HG03064 (cell line): ENCODE measurements around the gene EXOC4.

Experiments
- ATAC-seq: cut with Tn5 transposase; IDR thresholded peaks from one replicate; pipeline ENCODE4 v1.9.1; 2021; ENCODE audit warnings: low read depth; ENCODE audit not compliant: unreplicated experiment

Gene EXOC4

DNA sequence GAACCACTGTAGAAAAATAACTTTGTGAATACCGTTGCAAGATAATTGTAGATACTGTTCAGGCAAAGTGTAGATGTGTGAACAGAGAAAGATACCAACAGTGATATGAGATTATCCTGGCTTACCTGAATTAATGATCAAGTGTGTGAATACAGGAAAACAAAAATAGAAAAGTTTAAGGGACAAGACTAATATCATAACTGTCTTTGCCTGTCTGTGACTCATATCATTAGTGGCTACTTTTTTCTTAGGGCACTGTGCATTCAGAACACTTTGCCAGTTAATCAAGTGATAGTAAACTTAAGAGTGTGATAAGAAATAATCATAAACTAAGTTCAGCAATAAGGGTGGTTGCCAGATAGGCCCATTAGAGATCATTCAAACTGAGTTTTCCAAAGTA lies 551.2 kb downstream of the EXOC4 start:
- no peak for ATAC-seq

DNA sequence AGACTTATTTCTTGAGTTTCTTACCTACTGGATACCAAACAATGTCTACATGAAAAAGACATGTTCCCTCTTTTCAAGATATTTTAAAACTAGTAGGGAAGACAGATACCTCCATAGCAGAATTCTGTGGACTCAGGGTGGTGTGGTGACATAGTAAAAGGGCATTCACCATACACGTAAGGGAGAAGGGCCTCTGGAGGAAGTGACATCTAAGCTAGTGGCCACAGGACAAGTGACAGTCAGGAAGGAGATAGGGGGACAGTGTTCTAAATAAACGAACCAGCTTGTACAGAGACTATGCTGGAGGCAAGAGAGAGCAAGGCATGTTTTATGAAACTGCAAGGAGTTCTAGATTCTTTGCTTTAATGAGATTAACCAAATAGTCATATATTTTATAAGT lies 552.5 kb downstream of the EXOC4 start:
- no peak for ATAC-seq

DNA sequence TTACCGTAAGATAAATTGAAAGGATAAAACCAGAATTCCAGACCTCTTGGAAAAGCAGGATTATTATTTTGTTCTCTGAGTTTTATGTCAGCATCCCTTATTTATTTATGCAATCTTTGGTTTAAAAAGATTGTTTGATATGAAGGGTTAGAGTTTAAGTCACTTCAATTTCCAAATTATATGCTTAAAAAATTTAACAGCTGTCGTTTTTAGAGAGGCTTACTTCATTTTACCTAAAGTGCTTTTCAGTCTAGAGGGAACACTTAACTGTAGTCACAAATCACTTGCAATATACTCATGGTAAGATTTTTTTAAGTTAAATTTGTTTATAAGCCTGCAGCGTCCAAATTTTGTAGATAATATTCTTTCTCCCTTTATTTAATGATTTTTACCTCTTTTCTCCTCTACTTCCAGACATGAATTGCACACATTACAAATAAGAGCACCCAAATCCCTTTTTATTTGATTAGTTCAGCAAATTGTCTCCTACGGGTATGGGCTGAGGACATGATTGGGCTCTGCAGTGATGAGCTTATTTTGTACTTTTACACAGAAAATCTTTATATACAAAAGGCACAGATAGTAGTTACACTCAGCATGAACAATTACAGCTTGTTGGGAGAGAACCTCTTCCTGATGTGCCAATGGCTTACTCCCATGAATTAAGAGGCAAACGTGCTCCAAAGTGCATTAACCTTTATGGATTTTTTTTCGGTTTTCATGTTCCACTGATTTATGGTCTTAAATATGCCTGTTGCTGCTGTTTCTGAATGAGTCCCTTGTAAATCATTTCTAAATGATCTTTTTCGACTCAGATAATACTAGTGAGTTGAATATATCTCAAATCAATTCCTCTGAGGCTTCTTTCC lies 555.0 kb downstream of the EXOC4 start:
- no peak for ATAC-seq

DNA sequence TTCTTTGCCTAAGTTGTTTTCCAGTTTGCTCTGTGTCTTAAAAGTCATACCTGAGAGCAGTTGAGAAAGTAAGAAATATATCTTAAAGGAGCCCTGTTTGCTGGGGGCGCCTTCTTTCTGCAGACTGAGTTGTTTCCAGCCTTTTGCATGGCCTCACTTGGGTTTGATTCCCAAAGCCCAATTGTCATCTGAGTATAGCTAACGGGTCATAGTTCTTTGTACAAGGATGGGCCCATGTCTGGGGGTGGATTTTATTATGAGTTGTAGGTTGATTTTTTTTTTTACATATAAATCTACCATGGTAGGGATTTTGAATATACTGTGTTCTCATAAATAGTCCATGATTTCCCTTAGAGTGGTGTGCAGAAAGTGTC lies 555.6 kb downstream of the EXOC4 start:
- ATAC-seq, result no peak

DNA sequence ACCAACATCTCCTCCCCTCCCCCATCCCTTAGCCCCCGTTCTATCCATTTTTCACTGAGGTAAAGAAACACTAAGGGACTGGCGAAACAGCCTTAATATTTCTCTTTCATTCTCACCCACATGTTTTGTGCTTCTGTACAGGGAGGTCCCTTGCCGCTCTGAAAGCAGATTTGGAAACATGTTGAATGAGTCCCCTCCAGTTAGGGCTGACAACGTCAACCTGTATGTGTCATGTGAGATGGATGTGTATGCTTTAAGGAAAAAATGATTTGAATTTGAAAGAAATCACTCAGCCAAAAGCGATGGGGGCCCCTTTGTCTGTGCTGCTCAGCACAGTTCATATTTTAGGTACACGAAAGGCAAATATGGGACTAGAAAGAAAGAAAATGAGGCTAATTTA lies 560.0 kb downstream of the EXOC4 start:
- ATAC-seq, result no peak

DNA sequence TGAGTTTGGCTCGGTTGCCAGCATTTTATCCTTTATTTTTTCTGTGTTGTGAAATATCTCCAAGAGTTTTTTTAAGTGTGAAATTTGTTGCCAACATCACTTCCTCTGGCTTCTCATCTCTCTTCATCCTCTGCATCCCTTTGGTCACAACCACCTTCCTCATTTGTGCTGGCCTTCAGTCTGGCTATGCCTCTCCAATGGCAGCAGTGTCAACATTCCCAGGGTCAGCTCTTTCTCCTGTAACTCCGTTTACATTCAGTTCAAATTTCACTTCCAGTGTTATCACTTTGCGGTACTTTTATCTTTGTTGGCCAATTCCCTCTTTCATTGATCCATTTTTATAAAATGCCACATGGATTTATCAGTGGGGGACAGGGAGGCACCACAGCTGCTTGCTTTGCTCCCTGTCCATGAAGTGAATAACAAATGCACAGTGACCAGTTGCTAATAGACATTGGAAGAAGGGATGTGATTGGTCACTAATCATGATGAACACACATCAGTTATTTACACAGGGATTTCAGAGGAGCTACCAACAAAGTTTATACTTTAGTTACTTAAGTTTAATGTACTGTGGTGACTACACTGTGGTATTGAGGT lies 562.8 kb downstream of the EXOC4 start:
- no peak for ATAC-seq

DNA sequence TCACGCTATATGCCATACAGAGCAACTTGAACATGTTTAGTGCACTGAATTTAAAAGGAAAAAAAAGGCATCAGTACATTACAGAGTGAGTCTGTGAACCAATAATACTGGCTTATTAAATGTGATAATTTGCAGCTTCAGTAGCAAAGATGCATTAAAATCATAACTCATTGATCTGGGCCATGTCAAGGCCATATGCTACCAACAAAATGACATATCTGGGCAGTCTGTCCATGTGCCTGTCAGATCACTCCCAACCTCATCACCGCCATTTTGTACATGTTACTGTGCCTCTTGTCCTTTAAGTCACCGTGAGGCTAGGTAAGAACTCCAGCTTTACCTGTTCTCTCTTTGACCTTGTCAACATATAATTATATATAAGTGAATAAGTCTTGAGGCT lies 566.8 kb downstream of the EXOC4 start:
- ATAC-seq, result no peak

DNA sequence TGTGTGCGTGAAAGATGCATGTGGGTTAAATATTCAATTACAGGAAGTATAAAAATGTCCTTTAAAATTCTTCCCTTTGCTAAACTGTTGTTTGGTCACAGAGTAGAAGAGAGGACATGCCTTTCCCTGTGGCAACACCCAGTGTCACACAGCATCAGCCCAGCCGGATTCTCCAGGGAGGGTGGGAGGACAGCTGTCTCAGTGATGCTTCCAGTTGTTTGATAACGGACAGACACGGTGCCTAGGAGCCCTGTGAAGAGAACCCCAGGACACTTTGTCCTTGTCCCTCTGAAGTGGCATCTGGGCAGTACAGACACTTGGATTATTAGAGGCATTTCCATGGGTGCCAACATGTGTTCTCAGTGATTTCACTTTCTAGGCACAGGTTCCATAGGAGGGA lies 567.7 kb downstream of the EXOC4 start:
- no peak for ATAC-seq

DNA sequence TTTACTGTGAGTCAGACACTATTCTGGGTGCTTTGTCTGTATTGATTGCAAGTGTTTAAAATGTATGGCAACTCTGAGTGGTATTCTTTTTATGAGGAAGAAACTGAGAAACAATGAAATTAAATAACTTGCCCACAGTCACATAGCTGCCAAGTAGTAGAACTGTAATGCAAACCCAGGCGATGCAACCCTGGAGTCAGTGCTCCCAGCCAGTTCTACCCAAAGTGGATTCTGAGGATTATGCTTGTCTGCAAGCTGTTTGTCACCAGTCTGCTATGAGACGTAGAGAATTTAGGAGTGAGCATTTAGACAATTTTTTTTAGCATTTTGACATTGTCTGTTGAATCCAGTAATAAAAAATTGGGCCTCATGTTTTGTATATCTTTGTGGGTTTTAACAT lies 568.3 kb downstream of the EXOC4 start:
- ATAC-seq, result no peak

DNA sequence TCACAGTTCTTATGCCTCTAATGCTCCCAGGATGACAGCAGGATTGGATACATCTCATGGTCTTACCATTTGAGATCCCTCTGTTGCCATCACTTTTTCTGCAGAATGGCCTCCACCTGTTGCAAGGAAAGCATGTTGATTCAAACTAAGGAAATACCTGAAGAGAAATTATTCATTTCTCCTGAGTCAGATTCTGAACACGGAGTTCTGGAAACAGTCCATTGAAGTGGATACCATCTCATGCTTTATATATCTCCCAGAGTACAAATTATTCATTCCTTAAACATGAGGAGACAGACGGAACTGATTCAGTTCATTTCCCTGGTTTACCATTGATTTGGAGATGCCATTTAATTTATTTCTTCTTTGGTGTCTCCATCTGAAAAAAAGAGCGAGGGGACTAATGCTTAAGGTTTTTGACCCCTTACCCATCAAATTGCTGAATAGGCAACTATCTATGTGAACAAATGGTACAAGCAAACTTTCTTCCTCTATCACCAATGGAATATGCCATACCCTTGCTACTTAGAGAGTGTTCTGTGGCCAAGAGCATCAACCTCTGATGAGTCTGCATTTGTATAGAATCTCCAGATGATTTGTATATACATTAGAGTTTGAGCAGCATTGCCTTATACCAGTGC lies 569.2 kb downstream of the EXOC4 start:
- ATAC-seq, result no peak

DNA sequence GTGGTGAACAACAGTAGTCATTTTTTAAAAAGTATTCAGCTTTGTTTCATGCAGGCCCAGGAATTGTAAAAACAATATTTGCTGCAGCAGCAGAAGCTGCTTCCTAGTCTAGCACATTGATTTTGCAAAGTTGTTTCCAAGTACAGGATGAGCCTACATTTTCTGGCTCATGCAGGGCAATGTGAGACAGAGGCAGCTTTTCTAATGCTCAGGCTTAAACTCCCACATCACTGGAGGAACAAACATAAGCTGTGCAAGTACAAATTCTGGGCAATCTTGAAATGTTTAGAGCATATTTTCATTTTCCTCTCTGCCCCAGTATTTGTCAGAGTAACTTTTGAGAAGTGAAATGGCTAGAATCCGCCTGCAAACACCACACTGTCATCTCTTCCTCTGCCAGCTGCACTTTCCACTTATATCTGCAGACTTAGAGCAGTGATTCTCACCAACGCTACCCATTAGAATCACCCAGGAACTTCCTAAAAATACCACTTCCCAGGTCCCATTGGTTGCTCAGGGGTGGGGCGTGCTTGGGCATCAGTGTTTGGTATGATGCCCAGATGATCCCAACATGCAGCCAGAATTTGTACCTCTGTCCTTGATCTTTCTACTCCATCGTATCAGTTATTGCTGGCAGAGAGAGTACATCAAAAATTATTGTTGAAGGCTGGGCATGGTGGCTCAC lies 570.1 kb downstream of the EXOC4 start:
- no peak for ATAC-seq

DNA sequence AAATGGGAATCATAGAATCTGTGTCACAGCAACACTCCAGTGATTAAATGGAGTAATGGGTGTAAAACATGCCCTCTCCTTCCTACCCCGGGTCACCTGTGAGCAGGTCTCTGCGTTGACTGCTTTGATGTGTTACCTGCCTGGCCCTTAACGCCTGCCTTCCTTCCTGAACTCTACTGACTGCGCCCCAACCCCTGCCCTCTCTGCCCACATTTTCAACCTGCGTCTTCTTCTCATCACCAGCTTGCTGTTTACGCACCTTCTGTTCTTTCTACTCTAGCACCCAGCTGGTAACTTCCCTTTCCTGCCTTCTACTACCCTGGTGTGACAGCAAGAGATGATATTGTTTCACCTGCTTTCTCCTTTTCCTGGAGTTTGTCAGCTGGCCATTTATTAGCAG lies 571.3 kb downstream of the EXOC4 start:
- no peak for ATAC-seq

DNA sequence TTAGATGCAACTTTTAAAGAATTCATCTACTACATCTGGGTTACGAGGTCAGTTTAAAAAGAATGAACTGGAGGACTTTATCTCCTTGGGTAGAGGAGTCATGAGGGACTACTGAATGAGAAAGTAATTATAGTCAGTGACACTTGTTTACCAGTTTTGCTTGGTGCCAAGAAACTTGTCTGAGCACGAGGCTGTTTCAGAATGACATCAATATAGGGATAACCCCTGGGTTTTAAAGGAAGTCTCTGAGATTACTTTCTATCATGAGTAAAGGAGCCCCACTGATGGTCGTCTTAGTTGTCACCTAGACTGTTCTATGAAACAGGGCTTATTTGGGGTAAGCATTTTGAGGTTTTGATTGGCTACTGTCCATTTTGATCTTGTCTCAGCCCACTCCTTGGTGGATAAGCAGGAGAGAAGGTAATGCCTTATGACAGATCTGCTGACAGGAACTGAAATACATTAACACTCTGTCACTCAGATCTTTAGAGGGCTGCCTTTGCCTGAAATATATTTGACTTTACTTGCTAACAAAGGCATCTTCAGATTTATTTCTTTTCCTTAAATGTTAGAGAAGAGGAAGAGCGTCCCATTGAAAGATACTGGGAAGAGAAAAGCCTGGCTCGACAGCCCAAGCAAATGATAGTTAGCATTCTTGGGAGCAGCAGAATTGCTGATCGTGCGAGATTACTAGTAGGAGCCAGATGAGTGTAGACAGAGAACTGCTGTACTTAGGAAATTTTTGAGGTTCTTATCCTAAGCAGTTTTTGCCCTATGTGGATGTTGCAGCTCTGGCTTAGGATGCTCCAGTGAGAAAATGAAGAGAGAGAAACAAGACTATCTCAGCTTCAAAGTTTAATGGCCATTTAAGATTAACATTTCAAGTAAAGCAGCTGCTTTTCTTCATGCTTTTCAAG lies 575.1 kb downstream of the EXOC4 start:
- ATAC-seq, result peak; percentile 75

DNA sequence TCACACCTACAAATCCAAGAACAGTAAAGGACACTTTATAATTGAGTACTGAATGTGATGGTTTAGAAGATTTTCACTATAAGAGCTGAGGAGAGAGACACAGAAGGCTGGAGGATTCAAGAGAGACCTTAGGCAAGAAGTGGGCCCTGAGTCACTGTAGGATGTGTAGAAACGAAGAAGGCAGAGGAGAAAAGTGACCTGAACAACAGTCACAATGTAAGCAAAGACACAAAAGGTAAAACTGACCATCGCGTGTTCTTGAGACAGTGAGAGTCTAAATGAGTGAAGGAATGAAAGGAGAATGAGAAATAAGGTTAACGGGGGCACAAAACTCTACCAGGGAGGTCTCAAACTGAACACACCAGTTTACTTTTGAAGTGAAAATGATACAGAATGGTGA lies 576.0 kb downstream of the EXOC4 start:
- ATAC-seq, result no peak

DNA sequence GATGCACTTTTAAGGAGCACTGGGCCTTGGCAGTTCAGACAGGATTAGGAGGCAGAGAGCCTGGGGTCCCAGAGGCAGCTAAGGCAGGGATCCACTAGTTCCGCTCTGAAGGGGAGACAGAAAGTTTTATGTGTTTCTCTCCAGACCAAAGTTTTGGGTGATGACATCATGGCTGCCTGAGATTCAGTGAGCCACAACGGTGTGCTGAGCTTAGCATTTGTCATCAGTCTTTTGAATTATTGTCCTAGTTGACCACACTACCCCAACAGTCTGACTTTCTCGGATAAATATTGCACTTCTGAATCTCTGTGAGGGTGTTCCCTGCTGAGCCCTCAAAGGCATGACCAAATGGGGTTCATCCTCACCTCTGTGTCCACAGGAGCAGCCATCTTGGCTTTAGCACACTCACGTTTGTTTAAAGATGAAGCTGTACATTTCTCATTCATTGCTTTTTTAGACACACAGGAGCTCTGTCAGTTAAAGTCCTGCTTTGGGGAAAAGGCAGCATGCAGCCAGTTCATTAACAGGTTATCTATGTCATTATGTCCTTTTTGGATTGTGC lies 576.5 kb downstream of the EXOC4 start:
- ATAC-seq, result no peak

DNA sequence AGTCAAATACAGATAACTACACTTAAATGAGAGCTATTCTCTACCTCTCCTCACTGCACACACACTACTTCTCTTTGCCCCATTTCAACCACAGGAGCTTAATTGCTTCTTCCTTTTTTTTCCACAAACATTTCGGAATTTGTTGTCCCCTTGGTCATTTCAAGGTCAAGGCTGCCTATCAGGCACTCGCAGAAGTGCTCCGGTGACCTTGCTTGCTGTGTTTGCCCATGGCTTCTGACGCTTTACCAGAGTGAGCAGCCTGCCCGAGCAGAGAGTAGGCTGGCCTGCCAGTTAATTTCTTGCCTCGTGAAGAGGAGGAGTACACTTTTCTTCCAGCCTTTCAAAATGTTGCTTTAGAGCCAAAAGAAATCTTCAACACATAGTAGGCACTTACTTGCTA lies 577.2 kb downstream of the EXOC4 start:
- ATAC-seq, result no peak

DNA sequence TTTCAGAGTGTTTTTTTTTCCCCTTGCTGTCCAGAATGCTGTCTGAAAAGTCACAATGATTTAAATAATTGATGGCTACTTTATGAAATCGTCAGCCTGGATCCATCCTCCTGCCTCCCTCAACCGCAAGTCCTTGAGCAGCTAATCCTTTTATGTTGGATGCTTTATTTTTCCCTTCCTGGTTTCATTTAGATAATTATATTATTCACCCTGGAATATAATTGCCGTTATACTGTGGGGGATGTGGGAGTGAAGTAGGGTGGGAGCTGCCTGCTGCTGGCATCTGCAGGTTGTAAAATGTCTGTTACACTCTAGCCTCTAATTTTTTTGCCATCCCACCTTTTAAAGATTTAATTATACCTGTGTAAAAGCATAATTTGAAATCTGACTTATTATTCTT lies 583.8 kb downstream of the EXOC4 start:
- no peak for ATAC-seq

DNA sequence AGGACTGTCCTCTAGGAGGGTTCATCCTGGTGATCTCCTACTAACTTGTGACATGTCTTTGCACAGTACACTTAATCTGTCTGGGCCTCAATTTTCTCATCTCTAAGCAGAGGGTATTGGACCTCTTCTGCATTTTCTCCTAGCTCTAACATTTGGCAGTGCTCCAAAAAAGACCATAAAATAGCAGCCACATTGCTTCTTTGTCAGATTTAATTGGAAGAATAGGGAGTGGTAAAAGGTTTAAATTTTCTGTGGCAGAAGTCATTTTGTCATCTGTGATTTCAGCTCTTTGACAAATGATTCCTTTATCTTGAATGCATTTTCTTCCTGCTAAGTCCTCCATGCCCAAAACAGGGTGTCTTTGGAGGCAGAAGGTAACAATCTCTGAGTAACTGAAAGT lies 584.3 kb downstream of the EXOC4 start:
- ATAC-seq, result no peak

DNA sequence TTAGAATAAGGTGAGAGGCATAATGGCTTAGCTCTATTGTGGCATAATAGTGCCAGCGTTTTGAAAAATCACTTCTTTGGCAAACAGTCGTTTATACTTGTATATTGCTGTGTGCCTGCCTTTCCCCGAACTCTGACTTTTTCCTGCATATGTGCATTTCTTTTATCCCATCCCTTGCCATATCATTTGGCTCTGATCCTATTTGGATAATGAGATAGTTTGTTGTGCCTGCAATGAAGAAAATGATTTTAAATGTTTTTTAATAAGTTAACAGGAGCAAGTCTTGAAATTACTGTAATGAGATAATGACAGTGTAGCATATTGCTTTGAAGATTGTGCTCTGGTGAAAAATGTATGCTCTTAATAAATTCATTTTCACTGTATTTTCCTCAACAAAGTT lies 586.2 kb downstream of the EXOC4 start:
- no peak for ATAC-seq

DNA sequence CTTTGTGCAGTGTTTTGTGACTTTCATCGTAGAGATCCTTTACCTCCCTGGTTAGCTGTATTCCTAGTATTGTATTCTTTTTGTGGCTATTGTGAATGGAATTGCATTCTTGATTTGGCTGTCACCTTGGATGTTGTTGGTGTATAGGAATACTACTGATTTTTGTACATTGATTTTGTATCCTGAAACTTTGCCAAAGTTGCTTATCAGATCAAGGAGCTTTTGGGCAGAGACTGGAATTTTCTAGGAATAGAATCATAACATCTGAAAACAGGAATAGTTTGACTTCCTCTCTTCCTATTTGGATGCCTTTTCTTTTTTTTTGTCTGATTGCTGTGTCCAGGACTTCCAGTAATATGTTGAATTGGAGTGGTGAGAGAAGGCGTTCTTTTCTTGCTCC lies 590.5 kb downstream of the EXOC4 start:
- no peak for ATAC-seq
